ENCODE results near the gene PCDH9. TPM values are rescaled to one million over a fixed set of nuclear protein-coding genes. Genes with fewer than 3 reads are reported as not detected.

Gene PCDH9
- total RNA-seq, 1 donor from 2014 or later: 5.1 TPM

GRCh38 chr13:66519259-66519658, 710.9 kb downstream of the PCDH9 start:
- Histone ChIP-seq H3K4me3 (no peak overlapping the region), H3K27me3 (no peaks in the 10 kb centered on the region), H3K36me3 (no peaks in the 10 kb centered on the region), H3K9me3 (no peaks in the 10 kb centered on the region), H3K27ac (no peak overlapping the region), H3K4me1 (no peaks in the 10 kb centered on the region)
- intact Hi-C loops (cut with DNase I): no loop called here
- DNase-seq (no peak), ATAC-seq (no peak)
- no peak for TF ChIP-seq CTCF (IDR thresholded peaks at IDR 0.05)

- H3K27me3 ChIP-seq: no peaks in the 10 kb centered on the region
- H3K4me1 ChIP-seq: no peaks in the 10 kb centered on the region
- no peak overlapping the region for H3K27ac ChIP-seq
- no peak overlapping the region for H3K4me3 ChIP-seq
- H3K9me3 ChIP-seq: no peaks in the 10 kb centered on the region
- TF ChIP-seq CTCF (IDR thresholded peaks at IDR 0.05): no peak
- intact Hi-C loops (cut with DNase I): no loop called here
- no peak for ATAC-seq
- no peaks in the 10 kb centered on the region for H3K36me3 ChIP-seq
- DNase-seq: no peak
Observed at GRCh38 chr13:66518068-66518467, 712.1 kb downstream of the PCDH9 start.

GRCh38 chr13:66513728-66514127, 716.4 kb downstream of the PCDH9 start:
- Histone ChIP-seq H3K27ac (no peak overlapping the region), H3K36me3 (no peaks in the 10 kb centered on the region), H3K4me3 (no peak overlapping the region), H3K4me1 (no peaks in the 10 kb centered on the region), H3K9me3 (no peaks in the 10 kb centered on the region), H3K27me3 (no peaks in the 10 kb centered on the region)
- intact Hi-C loops (cut with DNase I): no loop called here
- ATAC-seq (no peak), DNase-seq (no peak)
- TF ChIP-seq CTCF (IDR thresholded peaks at IDR 0.05): no peak

GRCh38 chr13:66509175-66509574, 721.0 kb downstream of the PCDH9 start:
- Histone ChIP-seq H3K36me3 (no peaks in the 10 kb centered on the region), H3K9me3 (no peaks in the 10 kb centered on the region), H3K27me3 (no peaks in the 10 kb centered on the region), H3K4me3 (no peak overlapping the region), H3K4me1 (no peaks in the 10 kb centered on the region), H3K27ac (no peak overlapping the region)
- intact Hi-C loops (cut with DNase I): no loop called here
- ATAC-seq: no peak
- DNase-seq: no peak
- TF ChIP-seq CTCF (IDR thresholded peaks at IDR 0.05): no peak

- Histone ChIP-seq H3K4me1 (no peaks in the 10 kb centered on the region), H3K27ac (no peak overlapping the region), H3K9me3 (no peaks in the 10 kb centered on the region), H3K4me3 (no peak overlapping the region), H3K36me3 (no peaks in the 10 kb centered on the region), H3K27me3 (no peaks in the 10 kb centered on the region)
- intact Hi-C loops (cut with DNase I): no loop called here
- DNase-seq (no peak), ATAC-seq (no peak)
- TF ChIP-seq CTCF (IDR thresholded peaks at IDR 0.05): no peak
Observed at GRCh38 chr13:66508153-66508909, 721.8 kb downstream of the PCDH9 start.

- no peak for TF ChIP-seq CTCF (IDR thresholded peaks at IDR 0.05)
- H3K9me3 ChIP-seq: no peaks in the 10 kb centered on the region
- H3K27ac ChIP-seq: no peak overlapping the region
- H3K4me1 ChIP-seq: no peaks in the 10 kb centered on the region
- DNase-seq (no peak), ATAC-seq (no peak)
- no peaks in the 10 kb centered on the region for H3K27me3 ChIP-seq
- no peaks in the 10 kb centered on the region for H3K36me3 ChIP-seq
- intact Hi-C loops (cut with DNase I): no loop called here
- H3K4me3 ChIP-seq: no peak overlapping the region
Observed at GRCh38 chr13:66506979-66507378, 723.2 kb downstream of the PCDH9 start.
